Bronchial epithelial cell (primary cell): ENCODE data around the gene CDCA3. TPM values are rescaled to one million over a fixed set of nuclear protein-coding genes. Genes with fewer than 3 reads are reported as not detected.
A peak's percentile ranks its signal among the peaks of the same experiment; 100 is the strongest.

Experiments
- DNase-seq: peaks from one replicate; pipeline ENCODE4 v3.0.0-alpha.2; 2010; ENCODE audit warnings: low read depth
- FAIRE-seq: peaks from 2 replicates; lab custom pipeline; 2011; peaks lifted over from hg19 to GRCh38; lab: Jason Lieb, UNC
- H3K27me3 ChIP-seq: 2 replicates; pipeline ENCODE4 v1.5.1; 2011; ENCODE audit warnings: low read length; ENCODE audit not compliant: control insufficient read depth, insufficient read depth
- H3K36me3 ChIP-seq: 2 replicates; pipeline ENCODE4 v1.5.1; 2011; ENCODE audit warnings: low read length; ENCODE audit not compliant: control insufficient read depth, insufficient read depth
- H3K4me3 ChIP-seq: 2 replicates; pipeline ENCODE4 v1.5.1; 2011; ENCODE audit warnings: mild to moderate bottlenecking, low read depth, low read length, control low read depth
- CTCF ChIP-seq: IDR thresholded peaks from 2 replicates; pipeline ENCODE4 v1.5.1; 2011; ENCODE audit warnings: mild to moderate bottlenecking, moderate library complexity, low read length, control low read depth, inconsistent platforms; ENCODE audit not compliant: insufficient read depth, severe bottlenecking
- total RNA-seq: library from RNA; depleted of rRNA; stranded (reverse); fragments of >200 nt; gene quantifications from 2 replicates; pipeline ENCODE4 v1.2.1, GENCODE V29; 2014

CDCA3 gene
- total RNA-seq, 1 donor from 2014 or later, result 0.26 TPM

- FAIRE-seq (no peak), DNase-seq (no peak)
Measured at GRCh38 chr12:6818222-6818621, 32.9 kb downstream of the CDCA3 start.

GRCh38 chr12:6817662-6818157 is 33.4 kb downstream of the CDCA3 start:
- DNase-seq, result no peak
- H3K27me3 ChIP-seq, result peaks cover 16% of the 10 kb centered on the region
- no peaks in the 10 kb centered on the region for H3K36me3 ChIP-seq
- no peak for TF ChIP-seq CTCF
- no peak overlapping the region for H3K4me3 ChIP-seq
- FAIRE-seq, result peak; percentile 96

More at GRCh38 chr12:6818222-6818621, 32.9 kb downstream of the CDCA3 start:
- Histone ChIP-seq H3K4me3 (no peak overlapping the region), H3K36me3 (no peaks in the 10 kb centered on the region), H3K27me3 (peaks cover 21% of the 10 kb centered on the region)
- TF ChIP-seq CTCF, result no peak

GRCh38 chr12:6817098-6817497 is 34.0 kb downstream of the CDCA3 start:
- no peak for TF ChIP-seq CTCF
- FAIRE-seq, result no peak
- peaks cover 11% of the 10 kb centered on the region for H3K27me3 ChIP-seq
- H3K36me3 ChIP-seq, result no peaks in the 10 kb centered on the region
- DNase-seq, result no peak
- H3K4me3 ChIP-seq, result no peak overlapping the region

GRCh38 chr12:6816598-6816997 is 34.5 kb downstream of the CDCA3 start:
- Histone ChIP-seq H3K27me3 (peaks cover 6% of the 10 kb centered on the region), H3K36me3 (no peaks in the 10 kb centered on the region), H3K4me3 (no peak overlapping the region)
- no peak for TF ChIP-seq CTCF
- DNase-seq, result no peak
- peak; percentile 36 for FAIRE-seq

GRCh38 chr12:6813363-6813762 is 37.7 kb downstream of the CDCA3 start:
- TF ChIP-seq CTCF, result no peak
- Histone ChIP-seq H3K36me3 (no peaks in the 10 kb centered on the region), H3K4me3 (no peak overlapping the region), H3K27me3 (no peaks in the 10 kb centered on the region)
- no peak for FAIRE-seq
- DNase-seq, result no peak

- DNase-seq, result no peak
- no peak for TF ChIP-seq CTCF
- no peaks in the 10 kb centered on the region for H3K36me3 ChIP-seq
- FAIRE-seq, result no peak
- H3K27me3 ChIP-seq, result no peaks in the 10 kb centered on the region
- H3K4me3 ChIP-seq, result no peak overlapping the region
Measured at GRCh38 chr12:6810758-6811157, 40.3 kb downstream of the CDCA3 start.
